Activated CD8-positive, alpha-beta memory T cell treated with anti-CD3 and anti-CD28 coated beads, Interleukin-2, amount 50 U/mL, for 1 hour (primary cell): ENCODE measurements around the gene CEP250.
"Not testable (repeated sequence)": the region's sequence is repeated elsewhere in the genome, so short reads cannot be mapped to it uniquely, and the experiment has no call there.

Experiments
- DNase-seq: peaks from one replicate; pipeline ENCODE4 v3.0.0-alpha.2; 2020; ENCODE audit errors: extremely low read depth

Gene CEP250

GRCh38 chr20:35496481-35496880 lies 41.1 kb downstream of the CEP250 start:
- no peak for DNase-seq

GRCh38 chr20:35497320-35497719 lies 41.9 kb downstream of the CEP250 start:
- no peak for DNase-seq

GRCh38 chr20:35497780-35498189 lies 42.4 kb downstream of the CEP250 start:
- no peak for DNase-seq

- DNase-seq: no peak
Observed at GRCh38 chr20:35499271-35499670, 43.9 kb downstream of the CEP250 start.

GRCh38 chr20:35502352-35502751 lies 47.0 kb downstream of the CEP250 start:
- DNase-seq: no peak

- DNase-seq: no peak
Observed at GRCh38 chr20:35503281-35503680, 47.9 kb downstream of the CEP250 start.

GRCh38 chr20:35503841-35504561 lies 48.6 kb downstream of the CEP250 start:
- DNase-seq: no peak

- DNase-seq: no peak
Observed at GRCh38 chr20:35504751-35505150, 49.4 kb downstream of the CEP250 start.

GRCh38 chr20:35506179-35506578 lies 50.8 kb downstream of the CEP250 start:
- no peak for DNase-seq

GRCh38 chr20:35506872-35507638 lies 51.7 kb downstream of the CEP250 start:
- no peak for DNase-seq

GRCh38 chr20:35508493-35509218 lies 53.3 kb downstream of the CEP250 start:
- no peak for DNase-seq

- DNase-seq: no peak
Observed at GRCh38 chr20:35510951-35511735, 55.7 kb downstream of the CEP250 start.

GRCh38 chr20:35511814-35512420 lies 56.5 kb downstream of the CEP250 start:
- no peak for DNase-seq

- no peak for DNase-seq
Observed at GRCh38 chr20:35514371-35514932, 59.1 kb downstream of the CEP250 start.

GRCh38 chr20:35515341-35515740 lies 59.9 kb downstream of the CEP250 start:
- DNase-seq: no peak

GRCh38 chr20:35515949-35516645 lies 60.7 kb downstream of the CEP250 start:
- DNase-seq: no peak

GRCh38 chr20:35517125-35517524 lies 61.7 kb downstream of the CEP250 start:
- no peak for DNase-seq

- not testable (repeated sequence) for DNase-seq
Observed at GRCh38 chr20:35517767-35518166, 62.4 kb downstream of the CEP250 start.

GRCh38 chr20:35518955-35519354 lies 63.6 kb downstream of the CEP250 start:
- DNase-seq: no peak

GRCh38 chr20:35523298-35523888 lies 68.0 kb downstream of the CEP250 start:
- no peak for DNase-seq
